Stomach (tissue), 9 donors: ENCODE results near the gene TEPSIN. TPM values are rescaled to one million over a fixed set of nuclear protein-coding genes. Genes with fewer than 3 reads are reported as not detected.

ENCODE experiments used
- DNase-seq, 2 donors: peaks; one replicate each; pipeline versions ENCODE4 v3.0.0 to v3.0.0-alpha.2; 2013 to 2019
- H3K27ac ChIP-seq, 5 donors: fragments of 200-600 bp in 4 of 5; sonication (generic) in 4 of 5; one replicate each; pipeline ENCODE4 v1.5.1; 2013 to 2019; ENCODE audit warnings: mild to moderate bottlenecking in 1 of 5, moderate library complexity in 1 of 5
- H3K27me3 ChIP-seq, 3 donors: fragments of 200-600 bp; sonication (generic); one replicate each; pipeline ENCODE4 v1.5.1; 2017 to 2019; ENCODE audit warnings: mixed run types in 1 of 3
- H3K36me3 ChIP-seq, 4 donors: fragments of 200-600 bp; sonication (generic); 1 replicate in 3 of 4; 2 replicates in 1 of 4; pipeline ENCODE4 v1.5.1; 2016 to 2019
- H3K4me1 ChIP-seq, 4 donors: fragments of 200-600 bp; sonication (generic); one replicate each; pipeline ENCODE4 v1.5.1; 2016 to 2019
- H3K4me3 ChIP-seq, 4 donors: fragments of 200-600 bp; sonication (generic) in 3 of 4; one replicate each; pipeline ENCODE4 v1.5.1; 2016 to 2019; ENCODE audit warnings: mild to moderate bottlenecking in 1 of 4
- H3K9me3 ChIP-seq, 4 donors: fragments of 200-600 bp; sonication (generic); one replicate each; pipeline ENCODE4 v1.5.1; 2016 to 2019
- EP300 ChIP-seq: sonication (generic); formaldehyde crosslinking; IDR thresholded peaks from one replicate; pipeline ENCODE4 v1.6.1; 2017; ENCODE audit warnings: antibody characterized with exemption
- POLR2A ChIP-seq, 4 donors: fragments of 450-650 bp; IDR thresholded peaks; one replicate each; pipeline ENCODE4 v1.6.1; 2016; ENCODE audit warnings: antibody characterized with exemption in 4 of 4, control low read depth in 2 of 4, mild to moderate bottlenecking in 1 of 4, moderate library complexity in 1 of 4
- POLR2AphosphoS5 ChIP-seq, 3 donors: sonication (generic); formaldehyde crosslinking; IDR thresholded peaks; one replicate each; pipeline ENCODE4 v1.6.1; 2016; ENCODE audit warnings: antibody characterized with exemption in 3 of 3
- WGBS, 5 donors: extraction: QIAGEN DNeasy Blood & Tissue Kit in 3 of 5; methylation state at CpG; one replicate each; pipeline versions ENCODE4 v1.1.5 to v1.1.7; 2013 to 2018; 5-methylcytosine and 5-hydroxymethylcytosine counted together
- intact Hi-C: fragments of 100-400 bp; cut with DNase I; formaldehyde crosslinking; loops from one replicate; pipeline ENCODE4 v1.15.1; 2023; ENCODE audit warnings: low total_unique reads
- polyA plus RNA-seq, 3 donors: library from polyadenylated mRNA; stranded (reverse); fragments of 200-250 nt; gene quantifications; one replicate each; pipeline ENCODE4 v1.2.3, GENCODE V29; 2013
- total RNA-seq, 5 donors: library from RNA; depleted of rRNA; stranded (reverse); fragments of >200 nt; gene quantifications; one replicate each; pipeline versions ENCODE4 v1.1.0 to v1.2.3, GENCODE V29; 2014 to 2016
- TF ChIP-seq, protein P1 (sequence below), 7 experiments: fragments of 450-650 bp in 4 of 7; fragments of 200-600 bp in 3 of 7; sonication (generic) in 3 of 7; IDR thresholded peaks; one replicate each; pipeline ENCODE4 v1.5.1; 2016 to 2019; ENCODE audit warnings: antibody characterized with exemption in 7 of 7, control low read depth in 2 of 7, mild to moderate bottlenecking in 1 of 7
- donor health status: healthy with polysubstance abuse.
- donor health status: Bipolar disorder and iron deficiency.
- donor health status: healthy.

The TEPSIN gene
- total and polyA plus RNA-seq, 8 donors, result 9.4 to 295 (median 21.4) TPM

- Histone ChIP-seq H3K9me3 (no peaks in the 10 kb centered on the region), H3K36me3 (peaks cover 0 to 83% (median 63%) of the 10 kb centered on the region in 4 donors), H3K4me3 (no peak overlapping the region), H3K4me1 (peaks cover 0 to 6% (median 0%) of the 10 kb centered on the region in 4 donors), H3K27me3 (no peaks in the 10 kb centered on the region), H3K27ac (no peak overlapping the region)
- intact Hi-C loops, result no loop called here
- no peak for DNase-seq
- TF ChIP-seq POLR2A (IDR thresholded peaks at IDR 0.05) (no peak), EP300 (no peak), POLR2AphosphoS5 (IDR thresholded peaks at IDR 0.05) (no peak)
- TF ChIP-seq, protein P1, sequence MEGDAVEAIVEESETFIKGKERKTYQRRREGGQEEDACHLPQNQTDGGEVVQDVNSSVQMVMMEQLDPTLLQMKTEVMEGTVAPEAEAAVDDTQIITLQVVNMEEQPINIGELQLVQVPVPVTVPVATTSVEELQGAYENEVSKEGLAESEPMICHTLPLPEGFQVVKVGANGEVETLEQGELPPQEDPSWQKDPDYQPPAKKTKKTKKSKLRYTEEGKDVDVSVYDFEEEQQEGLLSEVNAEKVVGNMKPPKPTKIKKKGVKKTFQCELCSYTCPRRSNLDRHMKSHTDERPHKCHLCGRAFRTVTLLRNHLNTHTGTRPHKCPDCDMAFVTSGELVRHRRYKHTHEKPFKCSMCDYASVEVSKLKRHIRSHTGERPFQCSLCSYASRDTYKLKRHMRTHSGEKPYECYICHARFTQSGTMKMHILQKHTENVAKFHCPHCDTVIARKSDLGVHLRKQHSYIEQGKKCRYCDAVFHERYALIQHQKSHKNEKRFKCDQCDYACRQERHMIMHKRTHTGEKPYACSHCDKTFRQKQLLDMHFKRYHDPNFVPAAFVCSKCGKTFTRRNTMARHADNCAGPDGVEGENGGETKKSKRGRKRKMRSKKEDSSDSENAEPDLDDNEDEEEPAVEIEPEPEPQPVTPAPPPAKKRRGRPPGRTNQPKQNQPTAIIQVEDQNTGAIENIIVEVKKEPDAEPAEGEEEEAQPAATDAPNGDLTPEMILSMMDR (IDR thresholded peaks at IDR 0.05), result no peak
- 68 to 89% (median 73%) methylated on average over 17 to 34 of the region's 34 CpGs for WGBS, 5 donors
Observed at GRCh38 chr17:81192386-81193050, 46.3 kb downstream of the TEPSIN start.

- peaks cover 0 to 75% (median 55%) of the 10 kb centered on the region in 4 donors for H3K36me3 ChIP-seq
Observed at GRCh38 chr17:81191646-81192045, 47.2 kb downstream of the TEPSIN start.

GRCh38 chr17:81191116-81191515, 47.7 kb downstream of the TEPSIN start:
- no peak for DNase-seq
- Histone ChIP-seq H3K27me3 (no peaks in the 10 kb centered on the region), H3K4me3 (no peak overlapping the region), H3K4me1 (peaks cover 0 to 6% (median 0%) of the 10 kb centered on the region in 4 donors), H3K36me3 (peaks cover 0 to 70% (median 50%) of the 10 kb centered on the region in 4 donors), H3K9me3 (no peaks in the 10 kb centered on the region), H3K27ac (no peak overlapping the region)
- intact Hi-C loops, result no loop called here
- TF ChIP-seq, protein P1 (IDR thresholded peaks at IDR 0.05), result no peak
- TF ChIP-seq EP300, result no peak
- TF ChIP-seq POLR2A (IDR thresholded peaks at IDR 0.05), result no peak
- no peak for TF ChIP-seq POLR2AphosphoS5 (IDR thresholded peaks at IDR 0.05)
- WGBS, 5 donors, result 81 to 100% (median 93%) methylated on average over 6 to 20 of the region's 20 CpGs

More at GRCh38 chr17:81191646-81192045, 47.2 kb downstream of the TEPSIN start:
- intact Hi-C loops, result no loop called here
- Histone ChIP-seq H3K27ac (no peak overlapping the region), H3K27me3 (no peaks in the 10 kb centered on the region), H3K4me1 (peaks cover 0 to 6% (median 0%) of the 10 kb centered on the region in 4 donors), H3K9me3 (no peaks in the 10 kb centered on the region), H3K4me3 (no peak overlapping the region)
- 88 to 99% (median 94%) methylated on average over 4 to 14 of the region's 14 CpGs for WGBS, 5 donors
- TF ChIP-seq EP300 (no peak), POLR2AphosphoS5 (IDR thresholded peaks at IDR 0.05) (no peak), POLR2A (IDR thresholded peaks at IDR 0.05) (no peak)
- TF ChIP-seq, protein P1 (IDR thresholded peaks at IDR 0.05), result no peak
- no peak for DNase-seq

GRCh38 chr17:81190591-81190990, 48.3 kb downstream of the TEPSIN start:
- Histone ChIP-seq H3K4me3 (no peak overlapping the region), H3K36me3 (peaks cover 0 to 65% (median 46%) of the 10 kb centered on the region in 4 donors), H3K27ac (no peak overlapping the region), H3K27me3 (no peaks in the 10 kb centered on the region), H3K9me3 (no peaks in the 10 kb centered on the region), H3K4me1 (peaks cover 0 to 6% (median 0%) of the 10 kb centered on the region in 4 donors)
- no peak for DNase-seq
- 95 to 97% (median 95%) methylated on average over 22 to 28 of the region's 28 CpGs for WGBS, 5 donors
- intact Hi-C loops, result no loop called here
- TF ChIP-seq POLR2A (IDR thresholded peaks at IDR 0.05) (no peak), POLR2AphosphoS5 (IDR thresholded peaks at IDR 0.05) (no peak)
- TF ChIP-seq, protein P1 (IDR thresholded peaks at IDR 0.05), result no peak
